ENCODE results near the gene FERMT3. TPM values are rescaled to one million over a fixed set of nuclear protein-coding genes. Genes with fewer than 3 reads are reported as not detected.

Gene FERMT3
- total and polyA plus RNA-seq, 2 of the 8 experiments (the other 6 are each of a cell fraction or from before 2014, with no cell fraction given) = 1.4 to 3.7 TPM

DNA sequence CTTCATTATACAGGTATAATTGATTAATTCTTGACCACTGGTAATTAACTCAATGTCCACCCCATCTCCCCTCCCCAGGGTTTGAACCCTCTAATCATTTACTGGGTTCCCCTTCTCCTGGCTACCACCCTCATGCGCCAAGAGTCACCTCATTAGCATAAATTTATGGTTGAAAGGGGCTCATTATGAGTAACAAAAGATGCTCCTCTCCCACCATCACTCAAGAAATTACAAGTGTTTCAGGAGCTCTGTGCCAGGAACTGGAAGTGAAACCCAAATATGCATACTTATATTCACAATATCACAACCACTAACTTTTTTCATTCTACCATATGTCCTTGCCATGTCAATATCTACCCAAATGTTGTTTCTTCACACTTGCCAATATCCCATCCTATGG lies 28.3 kb upstream of the FERMT3 start:
- Histone ChIP-seq H3K18ac (ENCODE audit: extremely low read depth, low read length) (no peak overlapping the region), H2BK12ac (ENCODE audit: low read depth, low read length) (no peak overlapping the region), H3K14ac (ENCODE audit: insufficient read length) (no peak overlapping the region), H3K9ac (replicated peaks in 1 of 4; ENCODE audit: extremely low read depth in 1 of 4, low read depth in 3 of 4, low read length in 3 of 4) (no peak overlapping the region), H3K27me3 (replicated peaks in 1 of 4; ENCODE audit: control insufficient read depth in 3 of 4, extremely low read depth in 1 of 4, insufficient read depth in 3 of 4, low read length in 3 of 4) (no peaks in the 10 kb centered on the region), H3K4me2 (ENCODE audit: insufficient read depth in 1 of 2, low read depth in 2 of 2, low read length in 2 of 2) (no peak overlapping the region), H4K8ac (ENCODE audit: extremely low read depth, insufficient read depth, low read length) (no peak overlapping the region), H2BK120ac (replicated peaks; ENCODE audit: low read depth, low read length) (no peak overlapping the region), H2BK15ac (ENCODE audit: low read length) (no peak overlapping the region), H3K79me2 (ENCODE audit: control insufficient read depth in 1 of 2, insufficient read depth in 2 of 2, low read length in 2 of 2) (peaks cover 0 to 6% of the 10 kb centered on the region in 2 experiments; a peak in 1 of 4 replicates), H2AFZ (ENCODE audit: low read length) (no peak overlapping the region), H3K23me2 (ENCODE audit: low read depth, low read length) (no peaks in the 10 kb centered on the region), H3K36me3 (ENCODE audit: control insufficient read depth in 2 of 4, insufficient read depth in 4 of 4, low read length in 3 of 4) (peaks cover 0 to 7% (median under 1%) of the 10 kb centered on the region in 4 experiments; a peak in 2 of 8 replicates), H4K5ac (ENCODE audit: insufficient read length, low read depth, low read length) (no peak overlapping the region), H2BK20ac (ENCODE audit: low read length) (no peak overlapping the region), H3K56ac (replicated peaks; ENCODE audit: insufficient read length, low read depth, low read length) (no peak overlapping the region), H3K79me1 (ENCODE audit: low read depth, low read length) (no peaks in the 10 kb centered on the region; the same call in 1 of the 2 replicates), H4K91ac (replicated peaks; ENCODE audit: insufficient read length, low read length) (no peak overlapping the region), H3K4ac (replicated peaks; ENCODE audit: insufficient read length, low read depth, low read length) (no peak overlapping the region), H3K23ac (ENCODE audit: insufficient read length) (no peak overlapping the region), H3K4me3 (ENCODE audit: extremely low read depth in 1 of 4, insufficient read depth in 2 of 4, low read depth in 3 of 4, low read length in 4 of 4) (no peak overlapping the region), H4K20me1 (replicated peaks in 1 of 2; ENCODE audit: control insufficient read depth in 1 of 2, insufficient read depth in 2 of 2, low read length in 2 of 2) (peaks cover 1 to 7% of the 10 kb centered on the region in 2 experiments), H3K9me3 (ENCODE audit: insufficient read depth in 2 of 2, low read depth in 1 of 2, low read length in 1 of 2) (peaks cover 8 to 9% of the 10 kb centered on the region in 2 experiments; a peak in 2 of 4 replicates), H2AK5ac (ENCODE audit: low read depth, low read length) (no peak overlapping the region), H2BK5ac (ENCODE audit: low read depth, low read length) (no peak overlapping the region), H3K27ac (ENCODE audit: low read depth, low read length) (no peak overlapping the region), H3K4me1 (replicated peaks in 1 of 4; ENCODE audit: control insufficient read depth in 3 of 4, insufficient read depth in 4 of 4, low read length in 3 of 4) (peaks cover 0 to 7% (median 0%) of the 10 kb centered on the region in 4 experiments; a peak in 3 of 7 replicates)
- FAIRE-seq (no peak), DNase-seq (ENCODE audit: low read depth in 1 of 2, low spot score in 2 of 2) (no peak)
- 83% methylated on average over 1 of the region's 1 CpG; no CpG with 5 or more reads in 1 of the 2 experiments for WGBS, 2 experiments (ENCODE audit: extremely low coverage in 1 of 2, insufficient coverage in 1 of 2, insufficient read length in 1 of 2, insufficient replicate concordance in 2 of 2, low coverage in 1 of 2, low lambda C conversion rate in 2 of 2, missing lambda C conversion rate in 1 of 2)
- POLR2A ChIA-PET (ENCODE audit: partially characterized antibody) = interaction anchor here (4.2 kb wide), 1 partner anchor 14 kb away, joined by 33 read pairs; the partner anchor contains the start of gene MACROD1
- TF ChIP-seq GTF2F1 (IDR thresholded peaks at IDR 0.05; ENCODE audit: borderline replicate concordance, low read depth, low read length) = no peak
- no peak for TF ChIP-seq MAFK (IDR thresholded peaks at IDR 0.05; ENCODE audit: low read depth, low read length)
- no peak for TF ChIP-seq SIRT6 (IDR thresholded peaks at IDR 0.05; ENCODE audit: low read length)
- TF ChIP-seq CREB1 (IDR thresholded peaks at IDR 0.05) = no peak
- TF ChIP-seq SUZ12 (IDR thresholded peaks at IDR 0.05; ENCODE audit: low read length) = no peak
- no peak for TF ChIP-seq JUN (IDR thresholded peaks at IDR 0.05; ENCODE audit: low read depth, low read length)
- CTCF ChIA-PET (ENCODE audit: partially characterized antibody) = no interaction called here

Measured in H1 (cell line).